H9 (cell line): Measurements from ENCODE around the gene ERC2. TPM values are rescaled to one million over a fixed set of nuclear protein-coding genes. Genes with fewer than 3 reads are reported as not detected.
"Not testable (repeated sequence)": the region's sequence is repeated elsewhere in the genome, so short reads cannot be mapped to it uniquely, and the experiment has no call there.

Experiments used
- DNase-seq: peaks from one replicate; pipeline ENCODE4 v3.0.0-alpha.2; 2017
- H2AFZ ChIP-seq: one replicate; pipeline ENCODE4 v1.6.1; 2013; ENCODE audit warnings: mild to moderate bottlenecking, low read length, control low read depth, moderate library complexity
- H2AK5ac ChIP-seq: 2 replicates; pipeline ENCODE4 v1.6.1; 2013; ENCODE audit warnings: low read length, control low read depth, mixed read lengths; ENCODE audit not compliant: insufficient read length
- H2BK120ac ChIP-seq: one replicate; pipeline ENCODE4 v1.6.1; 2013; ENCODE audit warnings: low read depth, mild to moderate bottlenecking, low read length, control low read depth, inconsistent platforms; ENCODE audit not compliant: poor library complexity, severe bottlenecking
- H2BK12ac ChIP-seq: 2 replicates; pipeline ENCODE4 v1.6.1; 2013; ENCODE audit warnings: low read length, control low read depth, mixed read lengths, low read depth; ENCODE audit not compliant: insufficient read length
- H2BK15ac ChIP-seq: 2 replicates; pipeline ENCODE4 v1.6.1; 2013; ENCODE audit warnings: low read depth, low read length, control low read depth
- H2BK20ac ChIP-seq: one replicate; pipeline ENCODE4 v1.6.1; 2013; ENCODE audit warnings: low read depth, mild to moderate bottlenecking, low read length, control low read depth, inconsistent platforms; ENCODE audit not compliant: poor library complexity, severe bottlenecking
- H2BK5ac ChIP-seq: 2 replicates; pipeline ENCODE4 v1.6.1; 2013; ENCODE audit warnings: low read length, control low read depth, mixed read lengths; ENCODE audit not compliant: insufficient read length
- H3K14ac ChIP-seq: 2 replicates; pipeline ENCODE4 v1.6.1; 2013; ENCODE audit warnings: low read length, control low read depth; ENCODE audit not compliant: insufficient read depth
- H3K18ac ChIP-seq: 2 replicates; pipeline ENCODE4 v1.6.1; 2013; ENCODE audit warnings: low read depth, mild to moderate bottlenecking, mixed read lengths, low read length, control low read depth; ENCODE audit not compliant: insufficient read length
- H3K23ac ChIP-seq: 2 replicates; pipeline ENCODE4 v1.6.1; 2013; ENCODE audit warnings: low read length, control low read depth, mixed read lengths, low read depth; ENCODE audit not compliant: insufficient read length
- H3K23me2 ChIP-seq: 2 replicates; pipeline ENCODE4 v1.6.1; 2013; ENCODE audit warnings: low read depth, mild to moderate bottlenecking, mixed read lengths, low read length, control low read depth; ENCODE audit not compliant: insufficient read length, poor library complexity, severe bottlenecking
- H3K27ac ChIP-seq: 2 replicates; pipeline ENCODE4 v1.5.1; 2013; ENCODE audit warnings: low read length, control low read depth, mixed read lengths, low read depth; ENCODE audit not compliant: insufficient read length
- H3K27me3 ChIP-seq: 2 replicates; pipeline ENCODE4 v1.6.1; 2013; ENCODE audit warnings: low read length, control low read depth, inconsistent platforms; ENCODE audit not compliant: insufficient read depth
- H3K4ac ChIP-seq: 2 replicates; pipeline ENCODE4 v1.6.1; 2013; ENCODE audit warnings: low read depth, mild to moderate bottlenecking, control low read depth, inconsistent platforms, low read length, moderate library complexity
- H3K4me1 ChIP-seq: 2 replicates; pipeline ENCODE4 v1.6.1; 2013; ENCODE audit warnings: low read length, control low read depth, inconsistent platforms; ENCODE audit not compliant: insufficient read depth
- H3K4me2 ChIP-seq: 2 replicates; pipeline ENCODE4 v1.6.1; 2013; ENCODE audit warnings: low read length, control low read depth, mixed read lengths; ENCODE audit not compliant: insufficient read length, insufficient read depth
- H3K56ac ChIP-seq: 2 replicates; pipeline ENCODE4 v1.6.1; 2013; ENCODE audit warnings: low read depth, mild to moderate bottlenecking, mixed read lengths, low read length, control low read depth; ENCODE audit not compliant: insufficient read length
- H3K79me1 ChIP-seq: 2 replicates; pipeline ENCODE4 v1.6.1; 2013; ENCODE audit warnings: low read depth, mild to moderate bottlenecking, moderate library complexity, low read length, control low read depth, inconsistent platforms; ENCODE audit not compliant: insufficient read depth, poor library complexity, severe bottlenecking
- H3K79me2 ChIP-seq: 2 replicates; pipeline ENCODE4 v1.6.1; 2013; ENCODE audit warnings: low read length, control low read depth, inconsistent platforms; ENCODE audit not compliant: insufficient read depth
- H3K9ac ChIP-seq: 2 replicates; pipeline ENCODE4 v1.6.1; 2013; ENCODE audit warnings: low read length, control low read depth, mixed read lengths; ENCODE audit not compliant: insufficient read length; ENCODE audit errors: extremely low read depth
- H3K9me3 ChIP-seq: one replicate; pipeline ENCODE4 v1.6.1; 2013; ENCODE audit warnings: low read depth, low read length, inconsistent platforms; ENCODE audit not compliant: control insufficient read depth
- H3T11ph ChIP-seq: one replicate; pipeline ENCODE4 v1.6.1; 2013; ENCODE audit warnings: mild to moderate bottlenecking, low read length, control low read depth, inconsistent platforms
- H4K20me1 ChIP-seq: one replicate; pipeline ENCODE4 v1.6.1; 2013; ENCODE audit not compliant: control insufficient read depth, insufficient read length, insufficient read depth
- H4K5ac ChIP-seq: 2 replicates; pipeline ENCODE4 v1.6.1; 2013; ENCODE audit warnings: low read depth, mild to moderate bottlenecking, mixed read lengths, low read length, control low read depth; ENCODE audit not compliant: insufficient read length
- H4K8ac ChIP-seq: replicated peaks from 2 replicates; pipeline ENCODE4 v1.6.1; 2013; ENCODE audit warnings: low read length, control low read depth, mixed read lengths, low read depth; ENCODE audit not compliant: insufficient read length
- H4K91ac ChIP-seq: 2 replicates; pipeline ENCODE4 v1.6.1; 2013; ENCODE audit warnings: low read depth, mild to moderate bottlenecking, moderate library complexity, mixed read lengths, low read length, control low read depth; ENCODE audit not compliant: insufficient read length
- H3K27ac Mint-ChIP-seq, 3 experiments: 2 replicates in 2 of 3; 3 replicates in 1 of 3; pipeline ENCODE4 v1.8.0; 2020 to 2021; ENCODE audit warnings: mixed read lengths in 3 of 3, mild to moderate bottlenecking in 1 of 3, moderate library complexity in 1 of 3
- H3K27me3 Mint-ChIP-seq: 2 replicates; pipeline ENCODE4 v1.8.0; 2021; ENCODE audit warnings: low read depth, mild to moderate bottlenecking, moderate library complexity, mixed read lengths
- H3K36me3 Mint-ChIP-seq, 3 experiments: 2 replicates in 2 of 3; 3 replicates in 1 of 3; pipeline ENCODE4 v1.8.0; 2020 to 2021; ENCODE audit warnings: low read depth in 3 of 3, mixed read lengths in 3 of 3; ENCODE audit not compliant: insufficient read depth in 1 of 3
- H3K4me1 Mint-ChIP-seq, 2 experiments: 2 replicates each; pipeline ENCODE4 v1.8.0; 2020; ENCODE audit warnings: mixed read lengths in 2 of 2
- H3K4me3 Mint-ChIP-seq, 2 experiments: 2 replicates in 1 of 2; 3 replicates in 1 of 2; pipeline ENCODE4 v1.8.0; 2020 to 2021; ENCODE audit warnings: mild to moderate bottlenecking in 2 of 2, mixed read lengths in 2 of 2, moderate library complexity in 1 of 2
- H3K9me3 Mint-ChIP-seq, 2 experiments: 2 replicates in 1 of 2; 3 replicates in 1 of 2; pipeline ENCODE4 v1.8.0; 2020; ENCODE audit warnings: mild to moderate bottlenecking in 2 of 2, mixed read lengths in 2 of 2, moderate library complexity in 1 of 2
- WGBS: extraction: QIAGEN DNeasy Blood & Tissue Kit; methylation state at CpG from one replicate; pipeline ENCODE4 v1.1.7; 2013; ENCODE audit warnings: missing lambda C conversion rate, low lambda C conversion rate, mixed read lengths; ENCODE audit not compliant: insufficient read length; ENCODE audit errors: extremely low coverage; 5-methylcytosine and 5-hydroxymethylcytosine counted together
- total RNA-seq: library from RNA; stranded (reverse); gene quantifications from 2 replicates; pipeline ENCODE4 v1.2.1, GENCODE V29; 2021
- TF ChIP-seq, protein P1 (sequence below): fragments of 200-600 bp; sonication (generic); conservative IDR thresholded peaks from 3 replicates; pipeline ENCODE4 v1.8.0; 2021; ENCODE audit warnings: antibody characterized with exemption, mild to moderate bottlenecking

ERC2 gene
- total RNA-seq, 1 experiment from 2014 or later: 15.4 TPM

DNA sequence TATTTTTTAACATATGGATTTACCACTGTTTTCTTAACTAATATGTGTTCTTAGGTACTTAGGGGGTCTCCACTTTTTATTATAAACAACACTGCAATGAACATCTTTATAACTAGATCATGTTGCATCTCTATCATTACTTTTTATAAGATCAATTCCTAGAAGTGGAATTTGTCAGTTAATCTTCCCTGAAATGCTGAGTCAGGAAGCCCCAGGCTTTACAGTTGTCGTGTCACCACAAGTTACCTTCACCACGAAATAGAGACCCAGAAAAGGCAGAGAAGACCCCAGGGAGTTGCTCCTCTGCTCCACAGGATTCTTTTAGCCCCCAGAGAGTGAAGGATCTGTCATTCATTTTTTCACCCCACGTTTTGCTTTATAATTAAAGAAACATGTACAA lies 34.5 kb upstream of the ERC2 start:
- no peaks in the 10 kb centered on the region for H3K27me3 ChIP-seq
- H3K4me2 ChIP-seq: no peak overlapping the region
- H2AK5ac ChIP-seq: no peak overlapping the region
- H3K79me2 ChIP-seq: no peaks in the 10 kb centered on the region
- Mint-ChIP-seq H3K9me3 (peaks cover 4 to 7% of the 10 kb centered on the region in 2 experiments; a peak in 3 of 5 replicates), H3K27me3 (no peaks in the 10 kb centered on the region; the same call in 1 of the 2 replicates), H3K36me3 (peaks cover 0 to 4% (median 0%) of the 10 kb centered on the region in 3 experiments; a peak in 1 of 7 replicates), H3K4me1 (peaks cover 5 to 6% of the 10 kb centered on the region in 2 experiments), H3K4me3 (no peak overlapping the region), H3K27ac (peak overlapping the region in 1 of 3 experiments; percentile 17; a peak in 1 of 7 replicates)
- H4K5ac ChIP-seq: no peak overlapping the region
- no peak overlapping the region for H3K23ac ChIP-seq
- H2BK20ac ChIP-seq: no peak overlapping the region
- H3K4me1 ChIP-seq: no peaks in the 10 kb centered on the region
- no peak overlapping the region for H4K91ac ChIP-seq
- H3K79me1 ChIP-seq: no peaks in the 10 kb centered on the region
- H3K9me3 ChIP-seq: no peaks in the 10 kb centered on the region
- no peak overlapping the region for H2AFZ ChIP-seq
- H4K8ac ChIP-seq: no peak overlapping the region
- no peak overlapping the region for H3T11ph ChIP-seq
- no peak overlapping the region for H3K9ac ChIP-seq
- H4K20me1 ChIP-seq: no peaks in the 10 kb centered on the region
- H2BK12ac ChIP-seq: no peak overlapping the region
- DNase-seq: no peak
- no peak overlapping the region for H3K18ac ChIP-seq
- H3K56ac ChIP-seq: no peak overlapping the region
- no peak overlapping the region for H2BK15ac ChIP-seq
- no peak overlapping the region for H3K14ac ChIP-seq
- no peak overlapping the region for H2BK120ac ChIP-seq
- H3K4ac ChIP-seq: no peak overlapping the region
- H3K23me2 ChIP-seq: no peaks in the 10 kb centered on the region
- WGBS: no CpG with 5 or more reads among the region's 3 CpGs
- no peak overlapping the region for H3K27ac ChIP-seq
- TF ChIP-seq, protein P1, sequence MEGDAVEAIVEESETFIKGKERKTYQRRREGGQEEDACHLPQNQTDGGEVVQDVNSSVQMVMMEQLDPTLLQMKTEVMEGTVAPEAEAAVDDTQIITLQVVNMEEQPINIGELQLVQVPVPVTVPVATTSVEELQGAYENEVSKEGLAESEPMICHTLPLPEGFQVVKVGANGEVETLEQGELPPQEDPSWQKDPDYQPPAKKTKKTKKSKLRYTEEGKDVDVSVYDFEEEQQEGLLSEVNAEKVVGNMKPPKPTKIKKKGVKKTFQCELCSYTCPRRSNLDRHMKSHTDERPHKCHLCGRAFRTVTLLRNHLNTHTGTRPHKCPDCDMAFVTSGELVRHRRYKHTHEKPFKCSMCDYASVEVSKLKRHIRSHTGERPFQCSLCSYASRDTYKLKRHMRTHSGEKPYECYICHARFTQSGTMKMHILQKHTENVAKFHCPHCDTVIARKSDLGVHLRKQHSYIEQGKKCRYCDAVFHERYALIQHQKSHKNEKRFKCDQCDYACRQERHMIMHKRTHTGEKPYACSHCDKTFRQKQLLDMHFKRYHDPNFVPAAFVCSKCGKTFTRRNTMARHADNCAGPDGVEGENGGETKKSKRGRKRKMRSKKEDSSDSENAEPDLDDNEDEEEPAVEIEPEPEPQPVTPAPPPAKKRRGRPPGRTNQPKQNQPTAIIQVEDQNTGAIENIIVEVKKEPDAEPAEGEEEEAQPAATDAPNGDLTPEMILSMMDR: no peak
- H2BK5ac ChIP-seq: no peak overlapping the region

GRCh38 chr3:56496376-56496775 lies 28.1 kb upstream of the ERC2 start:
- not testable (repeated sequence) for H3K27me3 Mint-ChIP-seq, H2BK20ac ChIP-seq, H4K91ac ChIP-seq, H3K36me3 Mint-ChIP-seq, H3K4ac ChIP-seq, H2AK5ac ChIP-seq, H4K5ac ChIP-seq, H2BK120ac ChIP-seq, H3K9me3 ChIP-seq, DNase-seq, H3K27ac ChIP-seq, H3T11ph ChIP-seq, H2BK12ac ChIP-seq, H3K23me2 ChIP-seq, H3K4me1 ChIP-seq, H3K4me3 Mint-ChIP-seq, H3K79me1 ChIP-seq, H3K79me2 ChIP-seq, H3K27me3 ChIP-seq, H3K27ac Mint-ChIP-seq, H3K18ac ChIP-seq, H3K4me2 ChIP-seq, H3K9ac ChIP-seq, H3K23ac ChIP-seq, H2BK5ac ChIP-seq, H2BK15ac ChIP-seq, H2AFZ ChIP-seq, H3K14ac ChIP-seq, H3K9me3 Mint-ChIP-seq, H4K8ac ChIP-seq, H4K20me1 ChIP-seq, H3K4me1 Mint-ChIP-seq, H3K56ac ChIP-seq
- WGBS: no CpG with 5 or more reads among the region's 5 CpGs
